GM21360 (cell line): ENCODE data around the gene RMND5A.

Experiments
- ATAC-seq: cut with Tn5 transposase; IDR thresholded peaks from one replicate; pipeline ENCODE4 v1.9.1; 2021; ENCODE audit warnings: mild to moderate bottlenecking, moderate library complexity; ENCODE audit not compliant: unreplicated experiment

The RMND5A gene, protein sequence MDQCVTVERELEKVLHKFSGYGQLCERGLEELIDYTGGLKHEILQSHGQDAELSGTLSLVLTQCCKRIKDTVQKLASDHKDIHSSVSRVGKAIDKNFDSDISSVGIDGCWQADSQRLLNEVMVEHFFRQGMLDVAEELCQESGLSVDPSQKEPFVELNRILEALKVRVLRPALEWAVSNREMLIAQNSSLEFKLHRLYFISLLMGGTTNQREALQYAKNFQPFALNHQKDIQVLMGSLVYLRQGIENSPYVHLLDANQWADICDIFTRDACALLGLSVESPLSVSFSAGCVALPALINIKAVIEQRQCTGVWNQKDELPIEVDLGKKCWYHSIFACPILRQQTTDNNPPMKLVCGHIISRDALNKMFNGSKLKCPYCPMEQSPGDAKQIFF

DNA sequence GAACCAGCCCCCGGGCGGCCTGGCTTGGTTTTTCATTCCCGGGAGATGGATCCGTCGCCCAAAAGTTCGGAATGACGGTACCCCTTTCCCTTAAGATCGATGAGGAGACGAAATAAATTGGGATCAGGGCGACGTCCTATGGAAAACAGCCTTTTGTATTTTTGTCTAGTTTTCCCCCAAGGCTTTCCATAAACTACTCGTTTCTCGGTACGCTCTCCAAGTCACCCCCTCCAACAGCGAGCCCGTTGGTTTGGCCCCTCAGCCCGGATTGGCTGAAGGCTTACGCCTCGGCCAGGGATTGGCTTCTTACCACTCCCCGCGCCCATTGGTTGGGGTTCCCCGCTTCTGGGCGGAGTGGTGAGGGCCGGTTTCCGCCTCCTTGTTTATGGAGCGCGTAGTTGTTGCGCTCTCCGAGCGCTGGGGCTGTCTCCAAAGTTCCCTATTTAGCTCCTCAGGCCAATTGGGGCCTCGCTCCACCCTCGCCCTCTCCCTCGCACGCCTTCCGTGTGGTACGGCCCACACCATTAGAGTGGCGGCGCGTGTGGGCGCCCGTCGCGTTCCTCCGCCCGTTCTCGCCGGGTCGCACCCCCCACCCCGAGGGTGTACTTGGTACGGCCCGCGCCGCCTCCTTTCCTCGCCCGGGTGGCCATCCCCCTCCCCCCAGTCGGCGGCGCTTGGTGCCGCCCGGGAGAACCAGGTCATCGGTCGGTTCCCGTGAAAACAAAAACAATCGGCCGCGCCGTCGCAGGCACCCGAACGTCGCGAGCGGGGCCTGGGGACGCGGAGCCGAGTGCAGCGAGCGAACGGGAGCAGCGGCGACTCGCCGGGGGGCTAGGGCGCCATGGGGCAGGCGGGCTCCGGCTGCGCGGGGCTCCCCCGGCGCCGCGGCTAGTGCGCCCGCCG, at the start of gene RMND5A:
RMND5A (plus strand) TSS at position 655 of the 903 bp plus-strand sequence. CDS start 377 bp downstream, outside the sequence.
- peak; percentile 83 for ATAC-seq

DNA sequence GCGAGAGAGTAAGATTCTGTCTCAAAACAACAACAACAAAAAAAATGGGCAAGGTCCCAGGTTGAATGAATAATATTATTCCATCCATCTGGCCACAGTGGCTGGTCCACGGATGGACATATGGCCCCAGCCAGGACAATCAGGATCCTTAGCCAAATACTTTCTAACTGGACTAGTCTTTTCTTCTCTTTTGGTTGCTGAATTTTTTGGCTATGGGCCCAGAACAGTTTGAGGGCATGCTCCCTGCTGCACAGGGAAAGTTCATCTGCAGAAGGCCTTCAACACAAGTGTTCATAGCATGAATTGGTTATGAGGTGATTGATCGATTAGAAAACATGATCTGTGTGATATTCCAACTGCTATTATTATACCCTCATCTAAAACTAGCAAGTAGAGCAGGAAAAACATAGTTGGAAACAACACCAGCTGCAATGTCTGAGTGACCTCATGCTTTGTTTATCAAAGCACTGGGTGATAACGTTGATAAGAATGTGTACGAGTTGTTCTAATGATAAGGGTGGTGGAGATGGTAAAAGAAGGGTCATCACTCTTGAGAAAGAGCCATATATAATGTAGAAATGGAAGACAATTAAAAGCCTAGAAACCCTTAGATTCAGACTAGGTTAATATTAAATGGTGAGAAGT, 48.6 kb upstream of the RMND5A start:
- ATAC-seq: no peak

DNA sequence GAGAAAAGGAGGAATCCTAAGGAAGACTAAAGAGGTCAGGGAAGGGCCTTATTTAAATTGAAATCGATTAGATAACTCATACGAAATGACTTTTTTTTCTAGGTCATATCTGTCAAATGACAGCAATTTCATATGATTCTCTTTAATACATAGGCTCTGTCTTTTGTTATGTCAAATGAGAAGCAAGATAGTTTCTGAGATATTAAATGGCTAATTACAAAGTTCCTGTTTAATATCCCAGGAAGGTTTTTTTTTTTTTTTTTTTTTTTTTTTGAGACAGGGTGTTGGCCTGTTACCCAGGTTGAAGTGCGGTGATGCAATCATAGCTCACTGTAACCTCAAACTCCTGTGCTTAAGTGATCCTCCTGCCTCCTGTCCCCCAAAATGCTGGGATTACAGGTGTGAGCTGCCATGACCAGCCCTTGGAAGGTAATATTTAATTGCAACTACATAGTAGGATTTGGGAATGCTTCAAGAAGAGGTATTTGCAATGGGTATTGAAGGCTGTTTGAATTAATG, 48.0 kb upstream of the RMND5A start:
- no peak for ATAC-seq

DNA sequence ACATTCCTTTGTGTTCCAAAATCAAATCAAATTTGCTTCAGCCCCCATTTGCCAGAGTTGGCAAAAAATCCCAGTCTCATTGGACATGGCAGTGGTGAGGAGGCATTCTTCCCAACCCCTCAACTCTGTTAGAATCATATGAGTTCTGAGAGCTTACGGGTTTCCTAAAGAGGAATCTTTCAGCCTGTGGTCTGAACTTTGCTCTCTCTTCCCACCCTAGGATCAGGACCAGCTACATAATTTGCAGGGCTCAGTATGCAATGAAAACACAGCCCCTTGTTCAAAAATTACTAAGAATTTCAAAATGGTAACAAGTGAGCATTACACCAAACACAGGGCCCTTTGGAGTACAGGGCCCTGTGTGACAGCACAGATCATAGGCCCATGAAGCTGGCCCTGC, 47.1 kb upstream of the RMND5A start:
- no peak for ATAC-seq

DNA sequence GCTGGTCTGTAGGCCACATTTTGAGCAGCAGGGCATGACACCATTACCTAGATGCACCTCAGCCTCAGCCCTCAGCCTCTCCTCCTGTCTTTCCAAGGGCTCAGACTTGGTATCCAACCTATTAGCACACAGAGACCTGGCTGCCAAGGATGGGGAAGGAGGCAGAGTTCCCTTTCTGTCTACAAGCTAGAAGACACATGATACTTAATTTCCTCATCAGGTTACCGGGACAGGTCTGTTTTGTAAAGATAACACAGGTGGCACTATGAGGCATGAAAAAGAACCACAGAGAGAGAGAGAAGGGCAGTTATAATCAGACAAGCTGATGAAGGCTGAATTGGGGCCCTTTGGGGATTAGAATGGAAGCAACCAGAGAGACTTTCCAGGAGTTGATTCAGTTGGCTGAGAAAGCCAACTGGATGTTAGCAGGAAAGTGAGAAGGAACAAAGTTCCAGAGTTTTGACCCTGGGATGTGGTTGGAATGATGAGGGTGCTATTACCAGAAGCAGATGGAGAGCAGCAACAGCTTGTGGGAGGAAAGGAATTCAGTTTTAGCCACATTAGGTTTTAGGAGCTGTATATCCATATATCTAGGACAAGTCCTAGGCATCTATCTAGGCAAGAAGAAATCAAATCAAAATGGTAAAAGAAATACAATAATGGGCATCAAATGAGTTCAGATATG, 46.0 kb upstream of the RMND5A start:
- no peak for ATAC-seq

DNA sequence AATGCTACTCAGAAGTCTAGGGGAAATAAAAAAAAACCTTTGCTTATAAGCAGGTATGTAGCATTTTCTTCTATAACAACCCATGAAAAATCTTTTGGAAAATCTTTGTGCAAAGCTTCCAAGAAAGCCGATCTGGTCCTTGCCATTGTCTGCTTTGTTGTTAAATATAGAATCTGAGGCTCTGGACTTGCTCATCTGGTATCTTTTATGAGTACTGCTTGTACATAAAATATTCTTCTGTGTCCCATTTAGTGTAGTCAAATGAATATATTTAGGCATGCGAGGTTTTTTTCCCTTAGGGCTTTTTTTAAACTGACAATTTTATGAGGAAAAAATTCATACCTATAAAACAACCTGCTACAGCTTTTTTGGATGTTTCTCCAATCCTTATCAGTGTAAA, 45.0 kb upstream of the RMND5A start:
- ATAC-seq: no peak

DNA sequence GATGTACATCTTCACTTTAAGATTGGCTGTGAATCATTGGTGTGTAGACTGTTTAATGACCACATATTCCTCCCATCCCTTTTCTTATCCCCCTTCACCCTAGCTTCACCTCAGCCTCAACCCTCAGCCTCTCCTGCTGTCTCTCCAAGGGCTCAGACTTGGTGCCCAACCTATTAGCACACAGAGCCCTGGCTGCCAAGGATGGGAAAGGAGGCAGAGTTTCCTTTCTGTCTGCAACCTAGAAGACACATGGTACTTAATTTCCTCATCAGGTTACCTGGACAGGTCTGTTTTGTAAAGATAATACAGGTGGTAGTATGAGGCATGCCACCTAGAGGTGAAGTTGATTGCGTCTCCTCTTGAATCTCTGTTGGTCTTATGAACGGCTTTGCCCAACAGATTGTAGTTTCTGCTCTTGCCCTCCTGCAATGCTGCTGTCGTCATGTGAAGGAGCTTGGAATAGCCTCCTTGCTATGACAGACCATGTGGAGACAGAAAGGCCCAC, 44.5 kb upstream of the RMND5A start:
- ATAC-seq: no peak

DNA sequence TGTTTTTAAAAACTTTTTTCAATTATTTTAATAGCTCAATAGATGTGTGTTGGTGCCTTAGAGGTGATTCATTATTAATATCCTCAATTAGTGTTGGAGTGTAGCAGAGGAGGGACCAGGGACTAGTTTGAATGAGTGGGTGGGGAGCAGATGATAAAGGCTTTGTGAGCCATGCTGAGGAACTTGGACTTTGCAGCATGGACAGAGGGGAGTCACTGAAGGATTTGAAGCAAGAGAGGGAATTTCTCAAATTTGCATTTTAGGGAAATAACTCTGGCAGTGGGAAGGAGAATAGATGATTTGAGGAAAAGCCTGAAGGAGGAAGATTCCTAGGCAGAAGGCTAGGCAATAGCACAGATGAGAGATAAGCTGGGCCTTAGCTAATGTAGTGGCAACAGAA, 42.3 kb upstream of the RMND5A start:
- no peak for ATAC-seq

DNA sequence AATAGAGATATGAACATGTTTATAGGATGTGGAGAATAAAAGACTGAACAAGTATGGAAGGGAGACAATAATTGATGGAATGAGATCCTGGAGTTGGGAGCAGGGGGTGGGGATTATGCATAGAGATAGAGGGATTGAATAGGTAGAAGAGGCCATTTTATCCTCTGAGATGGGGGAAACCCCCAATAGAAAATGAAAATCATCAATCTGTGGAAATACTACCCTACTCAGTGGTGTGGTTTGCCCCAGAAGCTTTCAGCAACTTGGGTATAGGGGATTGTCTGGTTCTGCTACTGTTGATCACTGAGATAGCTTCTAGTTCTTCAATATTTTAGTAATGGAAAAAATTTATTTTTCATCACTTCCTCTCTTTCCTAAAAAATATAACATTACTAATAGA, 41.1 kb upstream of the RMND5A start:
- no peak for ATAC-seq

DNA sequence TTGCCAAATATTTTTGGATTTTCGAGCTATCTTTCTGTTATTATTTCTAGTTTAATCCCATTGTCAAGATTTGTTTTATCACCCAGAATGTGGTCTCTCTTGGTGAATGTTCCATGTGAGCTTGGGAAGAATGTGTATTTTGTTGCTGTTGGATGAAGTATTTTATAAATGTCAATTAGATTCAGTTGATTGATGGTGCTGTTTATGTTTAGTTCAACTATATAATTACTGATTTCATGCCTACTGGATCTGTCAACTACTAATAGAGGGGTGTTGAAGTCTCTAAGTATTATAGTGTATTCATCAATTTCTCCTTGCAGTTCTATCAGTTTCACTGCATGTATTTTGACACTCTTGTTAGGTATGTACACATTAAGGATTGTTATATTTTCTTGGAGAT, 34.7 kb upstream of the RMND5A start:
- ATAC-seq: no peak

DNA sequence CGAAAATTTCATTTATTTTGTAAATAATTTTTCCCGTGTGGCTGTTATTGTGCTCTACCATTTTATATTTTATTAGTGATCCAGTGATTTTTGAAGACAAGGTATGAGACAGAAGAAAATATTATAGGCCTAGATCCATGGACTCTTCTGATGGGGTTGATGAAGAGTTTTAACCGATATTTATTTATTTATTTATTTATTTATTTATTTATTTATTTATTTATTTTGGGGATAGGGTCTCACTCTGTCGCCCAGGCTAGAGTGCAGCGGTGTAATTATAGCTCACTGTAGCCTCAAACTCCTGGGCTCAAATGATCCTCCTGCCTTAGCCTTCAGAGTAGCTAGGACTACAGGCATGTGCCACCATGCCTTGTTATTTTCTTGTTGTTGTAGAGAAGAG, 33.6 kb upstream of the RMND5A start:
- ATAC-seq: no peak

DNA sequence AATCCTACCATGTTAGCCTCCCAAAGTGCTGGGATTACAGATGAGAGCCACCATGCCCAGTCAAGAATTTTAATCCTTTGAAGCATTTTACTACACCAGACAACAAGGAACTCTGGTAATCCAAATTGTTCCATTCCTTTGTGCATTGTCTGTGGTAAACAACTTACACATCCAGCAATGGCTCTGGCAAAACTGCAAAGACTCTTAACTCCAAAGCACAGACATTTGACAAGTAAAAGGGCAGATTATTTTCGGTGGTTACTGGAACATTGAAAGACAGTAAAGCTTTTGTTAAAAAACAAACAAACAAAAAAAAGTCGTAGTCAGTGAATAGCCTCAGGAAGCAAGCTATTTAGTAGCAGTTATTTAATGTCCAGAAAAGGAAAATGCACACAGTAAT, 33.2 kb upstream of the RMND5A start:
- ATAC-seq: no peak

DNA sequence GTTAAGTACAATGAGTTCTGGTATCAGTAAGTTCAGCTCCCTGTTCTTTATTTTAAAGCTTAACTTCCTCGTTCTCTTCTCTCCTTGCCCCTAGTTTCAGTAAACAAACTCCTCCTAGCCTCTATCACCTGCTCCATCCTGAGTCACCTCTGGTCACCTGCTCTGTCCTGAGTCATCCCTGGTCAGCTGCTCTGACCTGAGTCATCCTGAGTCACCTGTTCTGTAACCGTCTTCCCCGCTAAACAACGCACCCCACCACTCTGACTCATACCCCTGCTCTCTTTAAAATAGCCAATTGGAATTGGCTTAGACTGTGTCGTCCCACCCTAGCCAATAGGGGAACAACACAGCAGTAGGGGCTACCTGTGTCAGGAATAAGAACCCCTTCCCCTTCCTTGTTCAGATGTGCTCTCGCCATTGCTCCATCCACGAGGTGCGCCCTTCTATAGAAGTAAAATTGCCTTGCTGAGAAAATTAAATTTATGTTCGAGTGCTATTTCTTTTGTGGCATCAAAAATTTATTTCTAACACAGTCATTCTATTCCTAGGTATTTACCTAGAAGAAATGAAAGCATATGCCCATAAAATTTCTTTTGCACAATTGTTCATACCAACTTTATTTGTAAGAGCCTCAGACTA, 24.9 kb upstream of the RMND5A start:
- no peak for ATAC-seq

DNA sequence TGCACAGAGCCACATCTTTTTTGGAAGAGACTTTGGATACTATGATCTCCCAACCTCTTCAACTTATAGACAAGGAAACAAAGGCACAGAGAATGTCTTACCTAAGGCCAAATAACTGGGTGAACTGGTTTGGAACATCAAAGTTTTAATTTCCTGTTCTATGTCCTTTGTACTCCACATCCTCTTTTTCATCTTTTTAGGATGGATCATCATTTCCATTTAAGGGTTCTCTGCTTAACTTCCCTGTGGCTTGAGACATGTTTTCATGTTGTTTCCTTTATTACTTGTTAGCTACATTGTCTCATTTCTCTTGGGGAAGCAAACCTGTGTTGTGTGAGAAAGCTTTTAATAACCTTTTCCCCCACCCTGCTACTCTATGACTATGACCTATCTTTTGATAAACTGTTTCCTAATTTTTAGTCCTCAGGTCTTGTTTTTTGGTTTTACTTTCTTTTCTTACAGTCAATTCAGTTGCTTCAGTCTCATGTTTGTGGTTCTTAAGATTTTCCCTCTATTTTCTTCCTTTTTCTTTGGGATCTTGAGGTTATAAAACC, 22.5 kb upstream of the RMND5A start:
- no peak for ATAC-seq

DNA sequence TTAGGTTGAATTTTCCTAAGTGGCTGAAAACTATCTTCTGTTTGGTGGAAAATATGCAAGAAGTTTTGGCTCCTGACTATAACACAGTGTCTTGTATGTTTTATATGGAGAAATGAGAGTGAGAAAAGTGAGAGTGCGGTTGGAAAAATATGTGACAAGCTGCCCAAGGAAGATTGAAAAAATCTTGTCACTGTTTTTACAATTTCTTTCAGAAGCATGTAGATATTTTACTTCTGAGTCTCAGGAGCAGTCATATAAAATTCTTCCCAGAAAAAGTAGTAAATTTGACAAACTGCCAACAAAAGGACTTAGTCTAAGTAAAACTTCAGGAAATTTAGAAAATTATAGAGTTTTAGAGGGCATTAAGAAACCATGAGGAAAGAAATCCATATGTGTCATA, 19.4 kb upstream of the RMND5A start:
- ATAC-seq: no peak

DNA sequence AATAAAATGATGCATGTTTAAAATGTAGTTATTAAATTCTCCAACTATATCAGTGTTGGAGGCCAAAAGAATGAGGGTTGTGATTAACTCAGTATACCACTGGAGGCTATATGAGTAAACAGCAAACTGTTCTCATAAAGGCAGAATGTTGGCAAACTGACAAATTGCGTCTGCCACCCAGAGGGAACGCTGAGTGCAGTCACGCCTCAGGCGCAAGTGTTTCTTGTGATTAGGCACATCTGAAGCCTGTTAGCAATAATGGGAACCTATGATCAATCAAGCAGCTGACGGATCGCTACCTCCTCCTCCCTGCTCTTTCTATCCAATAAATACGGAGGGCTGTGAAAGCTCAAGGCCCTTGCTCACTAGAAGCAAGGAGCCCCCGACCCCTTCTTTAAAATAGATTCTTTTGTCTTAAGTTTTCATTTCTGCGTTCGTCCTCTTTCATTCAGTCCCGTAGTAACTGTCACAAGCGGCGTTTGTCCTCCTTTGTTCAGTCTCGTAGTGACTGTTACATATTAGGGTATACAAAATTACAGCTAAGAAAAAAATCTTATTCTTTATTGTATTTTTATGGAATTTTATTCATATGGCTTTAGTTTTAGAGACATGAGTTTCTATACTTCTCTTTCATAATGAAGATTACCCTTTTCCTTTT, 16.3 kb upstream of the RMND5A start:
- no peak for ATAC-seq

DNA sequence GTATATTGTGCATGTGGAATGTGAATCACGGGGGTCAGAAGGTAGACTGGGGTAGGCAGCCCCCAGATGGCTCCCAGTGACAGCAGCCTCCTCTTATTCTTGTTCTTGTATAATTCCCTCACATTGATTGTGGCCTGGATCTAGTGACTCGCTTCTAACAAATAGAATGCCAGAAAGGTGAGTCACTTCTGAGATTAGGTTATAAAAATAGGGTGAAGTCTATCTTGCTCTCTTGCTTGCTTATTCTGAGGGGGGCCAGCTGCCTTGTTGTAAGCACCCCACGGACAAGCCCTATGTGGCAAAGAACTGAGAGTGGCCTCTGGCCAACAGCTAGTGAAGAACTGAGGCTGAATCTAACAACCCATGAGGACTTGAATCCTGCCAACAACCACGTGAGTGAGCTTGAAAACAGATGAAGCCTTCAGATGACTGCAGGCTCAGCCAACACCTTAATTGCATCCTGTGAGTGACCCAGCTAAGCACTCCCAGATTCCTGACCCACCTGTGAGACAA, 15.6 kb upstream of the RMND5A start:
- ATAC-seq: no peak

DNA sequence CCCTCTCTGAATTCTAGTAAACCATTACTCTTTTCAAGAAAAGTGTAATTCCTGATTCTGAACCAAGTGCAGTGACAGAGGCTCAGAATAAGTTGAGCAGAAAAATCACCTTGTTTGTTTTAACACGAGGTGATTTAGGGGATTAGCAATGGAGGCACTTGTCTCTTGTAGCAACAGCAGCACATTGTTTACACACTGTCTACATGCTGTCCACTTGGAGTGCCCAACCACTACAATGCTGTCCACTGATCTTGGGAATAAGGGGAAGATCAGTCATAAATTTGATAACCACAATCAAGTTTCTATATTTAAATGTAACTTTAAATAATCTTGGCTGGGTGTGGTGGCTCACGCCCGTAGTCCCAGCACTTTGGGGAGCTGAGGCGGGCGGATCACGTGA, 13.9 kb upstream of the RMND5A start:
- ATAC-seq: no peak

DNA sequence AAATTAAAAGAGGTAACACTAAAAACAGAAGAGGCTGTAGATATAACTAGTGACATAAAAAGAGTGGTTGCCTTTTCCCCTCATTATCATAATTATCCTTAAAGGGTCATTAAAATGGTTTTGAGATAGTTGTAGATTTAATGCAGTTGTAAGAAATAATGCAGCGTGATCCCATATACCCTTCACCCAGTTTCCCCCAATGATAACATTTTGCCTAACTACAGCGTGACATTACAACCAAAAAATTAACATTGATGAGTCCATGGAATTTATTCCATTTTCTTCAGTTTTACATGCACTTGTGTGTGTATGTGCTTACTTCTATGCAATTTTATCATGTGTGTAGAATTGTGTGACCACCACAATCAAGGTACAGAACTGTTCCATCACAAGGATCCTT, 13.2 kb upstream of the RMND5A start:
- no peak for ATAC-seq
